HPDE6-E6E7 (cell line): ENCODE data around the gene ABITRAM.
"Not testable (repeated sequence)": the region's sequence is repeated elsewhere in the genome, so short reads cannot be mapped to it uniquely, and the experiment has no call there.

Experiments
- DNase-seq: peaks from one replicate; pipeline ENCODE4 v3.0.0; 2011; ENCODE audit warnings: missing footprints; ENCODE audit errors: extremely low spot score

The ABITRAM gene

DNA sequence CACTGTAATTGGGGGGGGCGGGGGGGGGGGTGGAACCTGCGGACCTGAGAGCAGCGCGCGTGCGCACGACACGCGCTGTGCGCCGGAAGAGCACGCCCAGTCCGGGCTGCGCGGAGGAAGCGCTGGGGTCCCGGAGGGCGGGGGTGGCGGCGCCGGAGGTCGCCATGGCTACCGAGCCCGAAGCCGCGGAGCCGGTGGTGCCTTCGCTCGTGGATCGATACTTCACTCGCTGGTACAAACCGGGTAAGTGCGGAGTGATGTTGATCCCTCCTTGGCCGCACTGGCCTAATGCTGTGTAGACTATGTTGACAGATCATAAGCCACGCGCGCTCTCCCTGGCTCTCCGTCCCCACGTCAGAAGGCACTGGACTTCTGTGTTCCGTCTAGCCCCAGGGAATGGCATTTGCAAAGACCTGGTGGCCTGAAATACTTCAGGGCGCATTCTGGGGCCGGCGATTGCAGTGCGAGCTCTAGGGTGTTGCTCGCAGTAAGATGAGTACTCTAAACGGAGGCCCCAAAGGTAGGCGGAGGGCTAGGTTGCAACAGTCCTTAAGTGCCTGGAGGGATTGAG is at the start of gene ABITRAM:
ABITRAM (plus strand) TSS at position 78 of the 571 bp plus-strand sequence; CDS start at position 165, 87 bp downstream.
- DNase-seq = peak; percentile 77

GRCh38 chr9:108884701-108885100 is 49.5 kb upstream of the ABITRAM start:
- no peak for DNase-seq

- peak; percentile 90 for DNase-seq
These were observed 48.4 kb upstream of the ABITRAM start for GRCh38 chr9:108885643-108886348.

DNA sequence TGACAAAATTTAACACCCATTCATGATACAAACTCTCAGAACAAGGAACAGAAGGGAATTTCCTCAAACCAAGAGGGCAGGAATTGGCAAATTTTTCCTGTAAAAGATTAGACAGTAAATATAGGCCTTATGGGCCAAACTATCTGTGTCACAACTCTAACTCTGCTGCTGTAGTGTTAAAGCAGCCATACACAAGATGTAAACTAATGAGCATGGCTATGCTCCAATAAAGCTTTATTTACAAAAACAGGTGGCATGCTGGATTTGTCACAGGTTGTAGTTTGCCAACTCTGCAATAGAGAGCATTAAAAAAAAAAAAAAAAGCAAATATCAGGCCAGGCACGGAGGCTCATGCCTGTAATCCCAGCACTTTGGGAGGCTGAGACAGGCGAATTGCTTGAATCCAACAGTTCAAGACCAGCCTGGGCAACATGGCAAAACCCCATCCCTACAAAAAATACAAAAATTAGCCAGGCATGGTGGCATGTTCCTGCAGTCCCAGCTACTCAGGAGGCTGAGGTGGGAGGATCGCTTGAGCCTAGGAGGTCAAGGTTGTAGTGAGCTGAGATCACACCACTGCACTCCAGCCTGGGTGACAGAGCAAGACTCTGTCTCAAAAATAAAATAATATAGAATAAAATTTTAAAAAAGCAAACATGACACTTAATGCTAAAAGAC is 47.5 kb upstream of the ABITRAM start:
- not testable (repeated sequence) for DNase-seq

DNA sequence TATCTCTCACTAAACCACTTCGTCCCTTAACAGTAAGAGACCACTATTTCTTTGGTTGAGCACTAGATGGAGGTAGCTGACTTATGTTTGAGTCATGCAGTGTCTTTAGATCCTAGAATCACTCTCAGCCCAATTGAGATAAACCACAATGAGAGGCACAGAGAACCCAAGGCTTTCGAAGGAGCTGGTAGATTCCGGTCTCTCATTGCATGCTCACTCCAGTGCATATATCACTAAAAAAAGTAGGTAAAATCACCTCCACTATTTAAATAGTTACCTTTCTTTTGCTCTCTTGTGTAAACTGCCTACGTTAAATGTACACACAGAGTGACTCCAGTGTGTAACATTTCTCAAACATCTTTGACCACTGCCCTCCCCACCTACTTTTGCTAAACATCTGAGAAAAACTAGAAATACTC is 44.5 kb upstream of the ABITRAM start:
- no peak for DNase-seq

- DNase-seq = no peak
These were observed 39.8 kb upstream of the ABITRAM start for GRCh38 chr9:108894225-108894997.

DNA sequence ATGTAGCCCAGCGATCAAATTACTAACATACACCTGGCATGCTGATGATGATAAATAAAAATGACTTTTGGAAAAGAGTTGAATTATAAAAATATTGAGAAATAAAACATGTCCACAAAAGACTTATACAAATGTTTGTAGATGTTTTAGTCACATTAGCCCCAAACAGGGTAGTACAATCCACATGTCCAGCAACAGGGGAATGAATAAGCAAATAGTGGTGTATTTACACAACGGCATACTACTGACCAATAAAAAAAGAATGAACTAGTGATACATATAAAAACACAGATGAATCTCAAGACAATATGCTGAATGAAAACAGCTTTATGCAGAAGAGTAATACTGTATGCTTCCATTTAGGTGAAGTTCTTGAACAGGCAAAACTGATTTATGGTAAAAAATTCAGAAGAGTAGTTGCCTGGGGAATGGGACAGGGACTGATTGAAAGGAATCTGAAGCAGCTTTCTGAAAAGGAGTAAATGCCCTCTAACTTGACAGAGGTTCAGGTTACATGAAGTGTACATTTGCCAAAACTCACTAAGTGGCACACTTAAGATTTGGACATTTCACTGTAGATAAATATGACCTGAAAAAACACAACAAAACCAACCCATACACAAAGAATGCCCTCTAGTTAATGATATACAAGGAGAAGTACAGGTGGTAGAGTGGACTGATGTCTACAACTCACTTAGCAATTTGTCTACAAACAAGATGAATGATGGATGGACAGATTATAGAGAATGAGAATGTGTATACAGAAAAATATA is 36.7 kb upstream of the ABITRAM start:
- no peak for DNase-seq

DNA sequence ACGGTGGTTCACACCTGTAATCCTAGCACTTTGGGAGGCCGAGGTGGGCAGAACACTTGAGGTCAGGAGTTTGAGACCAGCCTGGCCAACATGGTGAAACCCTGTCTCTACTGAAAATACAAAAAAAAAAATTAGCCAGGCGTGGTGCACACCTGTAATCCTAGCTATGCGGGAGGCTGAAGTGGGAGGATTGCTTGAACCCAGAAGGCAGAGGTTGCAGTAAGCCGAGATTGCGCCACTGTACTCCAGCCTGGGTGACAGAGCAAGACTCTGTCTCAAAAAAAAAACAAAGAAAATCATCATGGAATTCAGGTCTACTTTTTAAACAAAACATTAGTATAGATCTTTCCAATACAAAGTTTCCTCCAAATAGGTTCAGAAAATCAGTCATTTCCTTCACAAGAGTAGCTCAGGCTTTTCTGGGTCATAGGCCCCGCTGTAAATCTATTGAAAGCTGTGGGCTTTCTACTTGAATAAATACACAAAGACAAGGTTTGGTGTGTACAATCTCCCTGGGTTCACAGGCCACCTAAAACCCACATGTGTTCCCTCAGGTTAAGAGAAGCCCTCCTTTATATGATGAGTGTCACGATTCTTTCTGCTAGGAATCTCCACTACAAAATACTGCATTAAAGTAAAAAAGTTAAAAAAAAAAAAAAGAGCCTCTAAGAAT is 35.0 kb upstream of the ABITRAM start:
- DNase-seq = not testable (repeated sequence)

GRCh38 chr9:108900176-108900575 is 34.0 kb upstream of the ABITRAM start:
- no peak for DNase-seq

- no peak for DNase-seq
These were observed 30.6 kb upstream of the ABITRAM start for GRCh38 chr9:108903420-108904103.

DNA sequence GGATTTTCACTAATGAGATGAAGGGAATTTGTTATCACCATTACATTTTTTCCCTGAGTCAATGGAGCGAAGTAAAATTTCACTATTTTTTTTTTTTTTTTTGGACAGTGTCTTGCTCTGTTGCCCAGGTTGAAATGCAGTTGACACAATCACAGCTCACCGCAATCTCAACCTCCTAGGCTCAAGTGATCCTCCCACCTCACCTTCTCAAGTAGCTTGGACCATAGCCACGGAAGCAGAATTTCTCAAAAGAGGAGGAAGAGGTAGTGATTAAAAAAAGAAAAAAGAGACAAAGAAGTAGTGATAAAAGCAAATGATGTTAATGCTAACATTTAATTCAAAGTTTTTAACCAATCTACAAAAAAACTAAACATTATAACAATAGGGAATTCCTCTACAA is 30.0 kb upstream of the ABITRAM start:
- DNase-seq = no peak

- DNase-seq = no peak
These were observed 28.7 kb upstream of the ABITRAM start for GRCh38 chr9:108905494-108905893.

DNA sequence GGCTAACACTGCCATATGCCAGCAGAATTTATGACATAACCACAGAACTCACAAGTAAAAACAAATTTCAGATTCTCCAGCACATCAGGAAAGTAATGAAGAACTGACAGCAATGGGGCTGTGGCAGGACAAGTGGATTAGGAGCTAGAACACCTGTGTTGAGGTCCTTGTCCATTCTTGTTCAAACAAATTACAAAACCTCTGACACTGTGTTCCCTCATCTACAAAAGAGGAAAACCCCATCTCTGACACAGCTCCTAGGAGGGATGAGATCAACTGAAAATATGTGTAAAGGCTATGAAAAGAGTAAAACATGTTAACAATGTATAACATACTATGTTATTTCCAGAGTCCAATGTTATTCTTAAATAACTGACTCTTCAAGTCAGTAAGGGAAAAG is 23.8 kb upstream of the ABITRAM start:
- no peak for DNase-seq

DNA sequence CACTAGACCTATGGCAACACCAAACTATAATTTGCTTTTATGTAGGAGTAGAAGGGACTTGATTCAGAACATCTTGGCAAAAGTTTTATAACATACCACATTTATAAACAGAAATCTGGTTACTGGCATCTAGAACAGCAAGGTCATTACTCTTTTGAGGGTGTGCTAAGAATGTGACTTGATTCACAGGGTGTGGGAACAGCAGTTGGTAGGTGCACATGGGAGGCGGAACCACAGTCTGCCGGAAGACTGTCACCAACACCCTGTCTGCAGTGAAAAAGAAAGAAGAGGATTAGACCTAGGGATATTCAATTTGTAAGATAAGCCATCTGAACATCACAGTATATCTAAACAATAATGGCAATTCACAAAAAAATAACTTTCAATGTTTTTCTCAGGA is 23.3 kb upstream of the ABITRAM start:
- no peak for DNase-seq

GRCh38 chr9:108911820-108912219 is 22.4 kb upstream of the ABITRAM start:
- no peak for DNase-seq

DNA sequence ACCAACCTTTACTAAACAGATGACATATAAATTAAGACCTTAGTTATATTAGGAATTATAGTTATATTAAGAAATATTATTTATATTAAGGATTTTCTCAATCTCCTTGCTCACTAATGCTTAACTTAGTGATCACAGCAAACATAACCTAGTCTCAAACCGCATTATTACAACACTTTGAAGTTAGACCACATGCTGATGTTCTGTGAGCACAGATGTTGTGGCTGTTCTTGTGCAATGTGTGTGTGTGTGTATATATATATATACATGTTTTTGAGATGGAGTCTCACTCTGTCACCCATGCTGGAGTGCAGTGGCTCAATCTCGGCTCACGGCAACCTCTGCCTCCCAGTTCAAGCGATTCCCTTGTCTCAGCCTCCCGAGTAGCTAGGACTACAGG is 20.8 kb upstream of the ABITRAM start:
- DNase-seq = no peak

DNA sequence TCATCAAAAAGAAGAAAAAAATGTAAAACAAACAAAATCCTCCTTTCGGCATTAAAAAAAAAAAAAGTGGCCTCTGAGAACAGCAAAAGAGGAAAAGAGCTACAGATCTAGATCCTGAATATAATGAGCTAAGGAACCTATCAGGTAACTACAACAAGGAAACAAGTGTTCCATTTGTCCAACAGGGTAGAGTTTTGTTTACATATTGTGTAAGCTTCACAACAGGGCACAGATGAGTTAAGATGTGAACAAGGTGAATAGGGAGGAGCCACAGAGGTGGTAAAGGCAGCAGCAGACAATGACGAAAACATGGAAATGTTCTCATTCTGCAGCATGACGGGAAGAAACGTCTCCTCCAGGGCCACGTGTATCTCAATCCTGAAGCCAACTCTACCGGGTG is 14.7 kb upstream of the ABITRAM start:
- DNase-seq = no peak

DNA sequence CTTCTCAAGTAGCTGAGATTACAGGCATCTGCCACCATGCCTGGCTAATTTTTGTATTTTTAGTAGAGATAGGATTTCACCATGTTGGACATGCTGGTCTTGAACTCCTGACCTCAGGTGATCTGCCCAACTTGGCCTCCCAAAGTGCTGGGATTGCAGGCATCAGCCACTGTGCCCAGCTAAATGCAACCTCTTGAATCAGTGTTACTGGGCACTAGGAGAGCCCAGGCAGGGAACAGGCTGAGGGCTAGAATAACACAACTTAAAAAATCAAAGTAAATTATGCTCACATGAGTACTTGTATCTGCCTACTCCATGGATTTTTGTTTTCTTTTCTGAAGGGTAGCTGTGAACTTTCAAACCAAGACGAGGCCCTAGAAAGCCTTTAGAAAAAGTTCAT is 13.8 kb upstream of the ABITRAM start:
- not testable (repeated sequence) for DNase-seq

GRCh38 chr9:108921200-108921599 is 13.0 kb upstream of the ABITRAM start:
- no peak for DNase-seq

GRCh38 chr9:108924466-108924865 is 9.7 kb upstream of the ABITRAM start:
- no peak for DNase-seq
